H9 (cell line): Measurements from ENCODE around the gene MAPK12. TPM values are rescaled to one million over a fixed set of nuclear protein-coding genes. Genes with fewer than 3 reads are reported as not detected.

ENCODE experiments used
- DNase-seq: peaks from one replicate; pipeline ENCODE4 v3.0.0-alpha.2; 2017
- H2AFZ ChIP-seq: one replicate; pipeline ENCODE4 v1.6.1; 2013; ENCODE audit warnings: mild to moderate bottlenecking, low read length, control low read depth, moderate library complexity
- H2AK5ac ChIP-seq: 2 replicates; pipeline ENCODE4 v1.6.1; 2013; ENCODE audit warnings: low read length, control low read depth, mixed read lengths; ENCODE audit not compliant: insufficient read length
- H2BK120ac ChIP-seq: one replicate; pipeline ENCODE4 v1.6.1; 2013; ENCODE audit warnings: low read depth, mild to moderate bottlenecking, low read length, control low read depth, inconsistent platforms; ENCODE audit not compliant: poor library complexity, severe bottlenecking
- H2BK12ac ChIP-seq: 2 replicates; pipeline ENCODE4 v1.6.1; 2013; ENCODE audit warnings: low read length, control low read depth, mixed read lengths, low read depth; ENCODE audit not compliant: insufficient read length
- H2BK15ac ChIP-seq: 2 replicates; pipeline ENCODE4 v1.6.1; 2013; ENCODE audit warnings: low read depth, low read length, control low read depth
- H2BK20ac ChIP-seq: one replicate; pipeline ENCODE4 v1.6.1; 2013; ENCODE audit warnings: low read depth, mild to moderate bottlenecking, low read length, control low read depth, inconsistent platforms; ENCODE audit not compliant: poor library complexity, severe bottlenecking
- H2BK5ac ChIP-seq: 2 replicates; pipeline ENCODE4 v1.6.1; 2013; ENCODE audit warnings: low read length, control low read depth, mixed read lengths; ENCODE audit not compliant: insufficient read length
- H3K14ac ChIP-seq: 2 replicates; pipeline ENCODE4 v1.6.1; 2013; ENCODE audit warnings: low read length, control low read depth; ENCODE audit not compliant: insufficient read depth
- H3K18ac ChIP-seq: 2 replicates; pipeline ENCODE4 v1.6.1; 2013; ENCODE audit warnings: low read depth, mild to moderate bottlenecking, mixed read lengths, low read length, control low read depth; ENCODE audit not compliant: insufficient read length
- H3K23ac ChIP-seq: 2 replicates; pipeline ENCODE4 v1.6.1; 2013; ENCODE audit warnings: low read length, control low read depth, mixed read lengths, low read depth; ENCODE audit not compliant: insufficient read length
- H3K23me2 ChIP-seq: 2 replicates; pipeline ENCODE4 v1.6.1; 2013; ENCODE audit warnings: low read depth, mild to moderate bottlenecking, mixed read lengths, low read length, control low read depth; ENCODE audit not compliant: insufficient read length, poor library complexity, severe bottlenecking
- H3K27ac ChIP-seq: 2 replicates; pipeline ENCODE4 v1.5.1; 2013; ENCODE audit warnings: low read length, control low read depth, mixed read lengths, low read depth; ENCODE audit not compliant: insufficient read length
- H3K27me3 ChIP-seq: 2 replicates; pipeline ENCODE4 v1.6.1; 2013; ENCODE audit warnings: low read length, control low read depth, inconsistent platforms; ENCODE audit not compliant: insufficient read depth
- H3K4ac ChIP-seq: 2 replicates; pipeline ENCODE4 v1.6.1; 2013; ENCODE audit warnings: low read depth, mild to moderate bottlenecking, control low read depth, inconsistent platforms, low read length, moderate library complexity
- H3K4me1 ChIP-seq: 2 replicates; pipeline ENCODE4 v1.6.1; 2013; ENCODE audit warnings: low read length, control low read depth, inconsistent platforms; ENCODE audit not compliant: insufficient read depth
- H3K4me2 ChIP-seq: 2 replicates; pipeline ENCODE4 v1.6.1; 2013; ENCODE audit warnings: low read length, control low read depth, mixed read lengths; ENCODE audit not compliant: insufficient read length, insufficient read depth
- H3K56ac ChIP-seq: 2 replicates; pipeline ENCODE4 v1.6.1; 2013; ENCODE audit warnings: low read depth, mild to moderate bottlenecking, mixed read lengths, low read length, control low read depth; ENCODE audit not compliant: insufficient read length
- H3K79me1 ChIP-seq: 2 replicates; pipeline ENCODE4 v1.6.1; 2013; ENCODE audit warnings: low read depth, mild to moderate bottlenecking, moderate library complexity, low read length, control low read depth, inconsistent platforms; ENCODE audit not compliant: insufficient read depth, poor library complexity, severe bottlenecking
- H3K79me2 ChIP-seq: 2 replicates; pipeline ENCODE4 v1.6.1; 2013; ENCODE audit warnings: low read length, control low read depth, inconsistent platforms; ENCODE audit not compliant: insufficient read depth
- H3K9ac ChIP-seq: 2 replicates; pipeline ENCODE4 v1.6.1; 2013; ENCODE audit warnings: low read length, control low read depth, mixed read lengths; ENCODE audit not compliant: insufficient read length; ENCODE audit errors: extremely low read depth
- H3K9me3 ChIP-seq: one replicate; pipeline ENCODE4 v1.6.1; 2013; ENCODE audit warnings: low read depth, low read length, inconsistent platforms; ENCODE audit not compliant: control insufficient read depth
- H3T11ph ChIP-seq: one replicate; pipeline ENCODE4 v1.6.1; 2013; ENCODE audit warnings: mild to moderate bottlenecking, low read length, control low read depth, inconsistent platforms
- H4K20me1 ChIP-seq: one replicate; pipeline ENCODE4 v1.6.1; 2013; ENCODE audit not compliant: control insufficient read depth, insufficient read length, insufficient read depth
- H4K5ac ChIP-seq: 2 replicates; pipeline ENCODE4 v1.6.1; 2013; ENCODE audit warnings: low read depth, mild to moderate bottlenecking, mixed read lengths, low read length, control low read depth; ENCODE audit not compliant: insufficient read length
- H4K8ac ChIP-seq: replicated peaks from 2 replicates; pipeline ENCODE4 v1.6.1; 2013; ENCODE audit warnings: low read length, control low read depth, mixed read lengths, low read depth; ENCODE audit not compliant: insufficient read length
- H4K91ac ChIP-seq: 2 replicates; pipeline ENCODE4 v1.6.1; 2013; ENCODE audit warnings: low read depth, mild to moderate bottlenecking, moderate library complexity, mixed read lengths, low read length, control low read depth; ENCODE audit not compliant: insufficient read length
- H3K27ac Mint-ChIP-seq, 3 experiments: 2 replicates in 2 of 3; 3 replicates in 1 of 3; pipeline ENCODE4 v1.8.0; 2020 to 2021; ENCODE audit warnings: mixed read lengths in 3 of 3, mild to moderate bottlenecking in 1 of 3, moderate library complexity in 1 of 3
- H3K27me3 Mint-ChIP-seq: 2 replicates; pipeline ENCODE4 v1.8.0; 2021; ENCODE audit warnings: low read depth, mild to moderate bottlenecking, moderate library complexity, mixed read lengths
- H3K36me3 Mint-ChIP-seq, 3 experiments: 2 replicates in 2 of 3; 3 replicates in 1 of 3; pipeline ENCODE4 v1.8.0; 2020 to 2021; ENCODE audit warnings: low read depth in 3 of 3, mixed read lengths in 3 of 3; ENCODE audit not compliant: insufficient read depth in 1 of 3
- H3K4me1 Mint-ChIP-seq, 2 experiments: 2 replicates each; pipeline ENCODE4 v1.8.0; 2020; ENCODE audit warnings: mixed read lengths in 2 of 2
- H3K4me3 Mint-ChIP-seq, 2 experiments: 2 replicates in 1 of 2; 3 replicates in 1 of 2; pipeline ENCODE4 v1.8.0; 2020 to 2021; ENCODE audit warnings: mild to moderate bottlenecking in 2 of 2, mixed read lengths in 2 of 2, moderate library complexity in 1 of 2
- H3K9me3 Mint-ChIP-seq, 2 experiments: 2 replicates in 1 of 2; 3 replicates in 1 of 2; pipeline ENCODE4 v1.8.0; 2020; ENCODE audit warnings: mild to moderate bottlenecking in 2 of 2, mixed read lengths in 2 of 2, moderate library complexity in 1 of 2
- WGBS: extraction: QIAGEN DNeasy Blood & Tissue Kit; methylation state at CpG from one replicate; pipeline ENCODE4 v1.1.7; 2013; ENCODE audit warnings: missing lambda C conversion rate, low lambda C conversion rate, mixed read lengths; ENCODE audit not compliant: insufficient read length; ENCODE audit errors: extremely low coverage; 5-methylcytosine and 5-hydroxymethylcytosine counted together
- total RNA-seq: library from RNA; stranded (reverse); gene quantifications from 2 replicates; pipeline ENCODE4 v1.2.1, GENCODE V29; 2021
- TF ChIP-seq, protein P1 (sequence below): fragments of 200-600 bp; sonication (generic); conservative IDR thresholded peaks from 3 replicates; pipeline ENCODE4 v1.8.0; 2021; ENCODE audit warnings: antibody characterized with exemption, mild to moderate bottlenecking

The MAPK12 gene
- total RNA-seq, 1 experiment from 2014 or later: 31.3 TPM

DNA sequence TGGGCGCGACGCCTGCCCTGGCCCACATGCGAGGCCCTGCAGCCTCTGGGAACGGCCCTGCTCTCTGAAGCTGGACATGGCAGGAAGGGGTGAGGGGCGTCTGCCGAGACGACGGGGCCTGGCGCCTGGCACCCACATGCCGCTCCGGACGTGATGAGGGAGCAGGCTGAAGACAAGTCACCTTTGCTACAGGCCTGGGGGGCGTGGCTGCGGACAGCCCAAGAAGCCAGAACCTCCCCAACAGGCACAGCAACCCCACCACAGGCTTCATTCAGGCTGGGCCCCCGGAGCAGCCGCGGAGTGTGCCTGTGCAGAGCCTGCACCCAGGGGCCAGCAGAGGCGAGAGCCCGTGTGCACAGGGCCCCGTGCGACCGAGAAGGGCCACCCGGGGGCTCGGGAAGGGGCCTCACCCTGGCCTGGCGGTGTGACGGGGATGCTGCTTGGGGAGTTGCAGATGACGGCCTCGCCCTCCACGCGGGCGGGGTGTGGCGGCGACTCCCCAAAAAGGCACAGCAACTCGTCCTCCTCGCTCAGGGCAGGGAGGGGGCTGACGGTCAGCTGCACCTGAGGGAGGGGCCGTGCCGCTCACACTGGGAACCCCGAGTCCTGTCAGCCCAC is 25.3 kb upstream of the MAPK12 start:
- Mint-ChIP-seq H3K27ac (no peak overlapping the region), H3K9me3 (no peaks in the 10 kb centered on the region), H3K4me1 (no peaks in the 10 kb centered on the region), H3K4me3 (no peak overlapping the region), H3K36me3 (peaks cover 11 to 34% (median 30%) of the 10 kb centered on the region in 3 experiments; a peak in 6 of 7 replicates), H3K27me3 (no peaks in the 10 kb centered on the region)
- no peak overlapping the region for H2BK5ac ChIP-seq
- H3K14ac ChIP-seq: no peak overlapping the region
- no peaks in the 10 kb centered on the region for H3K27me3 ChIP-seq
- no peak overlapping the region for H2AK5ac ChIP-seq
- no peak overlapping the region for H2BK12ac ChIP-seq
- no peak overlapping the region for H3T11ph ChIP-seq
- H3K56ac ChIP-seq: no peak overlapping the region
- no peak for DNase-seq
- H3K27ac ChIP-seq: no peak overlapping the region
- H4K91ac ChIP-seq: no peak overlapping the region
- WGBS: no CpG with 5 or more reads among the region's 40 CpGs
- H2AFZ ChIP-seq: no peak overlapping the region
- H3K9me3 ChIP-seq: no peaks in the 10 kb centered on the region
- H3K18ac ChIP-seq: no peak overlapping the region
- H3K79me1 ChIP-seq: no peaks in the 10 kb centered on the region
- no peak overlapping the region for H3K4ac ChIP-seq
- H4K20me1 ChIP-seq: no peaks in the 10 kb centered on the region
- no peak overlapping the region for H4K8ac ChIP-seq
- H2BK120ac ChIP-seq: no peak overlapping the region
- TF ChIP-seq, protein P1, sequence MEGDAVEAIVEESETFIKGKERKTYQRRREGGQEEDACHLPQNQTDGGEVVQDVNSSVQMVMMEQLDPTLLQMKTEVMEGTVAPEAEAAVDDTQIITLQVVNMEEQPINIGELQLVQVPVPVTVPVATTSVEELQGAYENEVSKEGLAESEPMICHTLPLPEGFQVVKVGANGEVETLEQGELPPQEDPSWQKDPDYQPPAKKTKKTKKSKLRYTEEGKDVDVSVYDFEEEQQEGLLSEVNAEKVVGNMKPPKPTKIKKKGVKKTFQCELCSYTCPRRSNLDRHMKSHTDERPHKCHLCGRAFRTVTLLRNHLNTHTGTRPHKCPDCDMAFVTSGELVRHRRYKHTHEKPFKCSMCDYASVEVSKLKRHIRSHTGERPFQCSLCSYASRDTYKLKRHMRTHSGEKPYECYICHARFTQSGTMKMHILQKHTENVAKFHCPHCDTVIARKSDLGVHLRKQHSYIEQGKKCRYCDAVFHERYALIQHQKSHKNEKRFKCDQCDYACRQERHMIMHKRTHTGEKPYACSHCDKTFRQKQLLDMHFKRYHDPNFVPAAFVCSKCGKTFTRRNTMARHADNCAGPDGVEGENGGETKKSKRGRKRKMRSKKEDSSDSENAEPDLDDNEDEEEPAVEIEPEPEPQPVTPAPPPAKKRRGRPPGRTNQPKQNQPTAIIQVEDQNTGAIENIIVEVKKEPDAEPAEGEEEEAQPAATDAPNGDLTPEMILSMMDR: no peak
- H3K23me2 ChIP-seq: peaks cover 3% of the 10 kb centered on the region
- H3K79me2 ChIP-seq: peaks cover 3% of the 10 kb centered on the region; the same call in 1 of the 2 replicates
- H2BK15ac ChIP-seq: no peak overlapping the region
- no peak overlapping the region for H3K23ac ChIP-seq
- no peak overlapping the region for H4K5ac ChIP-seq
- H3K9ac ChIP-seq: no peak overlapping the region
- no peak overlapping the region for H3K4me2 ChIP-seq
- H3K4me1 ChIP-seq: no peaks in the 10 kb centered on the region
- H2BK20ac ChIP-seq: no peak overlapping the region
